Measurements from ENCODE around the gene EEIG2.
A peak's percentile ranks its signal among the peaks of the same experiment; 100 is the strongest.

DNA sequence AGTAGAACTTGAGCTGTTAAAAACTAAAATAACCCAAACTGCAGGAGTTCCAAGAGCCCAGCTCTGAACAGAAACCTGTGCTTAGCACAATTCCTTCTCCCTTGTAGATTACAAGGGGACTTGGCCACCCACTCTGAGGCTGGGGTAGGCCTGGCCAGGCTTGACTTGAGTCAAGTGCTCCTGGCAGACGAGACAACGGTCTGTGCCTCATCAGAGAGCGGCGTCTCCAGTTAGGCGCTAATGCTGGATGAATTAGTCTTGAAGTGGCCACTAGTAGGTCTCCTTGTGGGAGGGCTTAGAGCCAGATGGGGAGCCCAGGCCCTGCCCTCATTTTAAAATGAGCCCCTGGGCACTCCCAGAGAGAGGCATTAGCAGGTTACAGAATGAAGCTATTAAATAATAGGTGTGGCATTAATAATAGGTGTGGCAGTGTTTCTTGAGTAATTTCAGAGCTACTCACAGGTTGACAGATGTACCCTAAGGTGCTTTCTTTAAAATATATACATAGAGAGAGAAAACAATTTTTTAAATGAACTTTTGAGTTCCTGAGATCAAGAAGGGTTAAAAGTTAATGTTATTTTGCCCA is 1.1 kb downstream of the EEIG2 start:
- TF ChIP-seq CTCF (IDR thresholded peaks at IDR 0.05) (peak in 2 of 5 experiments; percentile 21 to 34), POLR2AphosphoS5 (IDR thresholded peaks at IDR 0.05) (peak; percentile 71 to 82 (median 75)), POLR2A (IDR thresholded peaks at IDR 0.05) (peak; percentile 46), EP300 (IDR thresholded peaks at IDR 0.05; ENCODE audit: low read depth) (no peak)
